TTC549 (cell line): ENCODE results near the gene OPTN.
"Not testable (repeated sequence)": the region's sequence is repeated elsewhere in the genome, so short reads cannot be mapped to it uniquely, and the experiment has no call there.

Source experiments
- FAIRE-seq: peaks from 2 replicates; lab custom pipeline; 2012; peaks lifted over from hg19 to GRCh38; lab: Jason Lieb, UNC

The OPTN gene

GRCh38 chr10:13090289-13090688 lies 9.7 kb upstream of the OPTN start:
- no peak for FAIRE-seq

GRCh38 chr10:13091801-13092200 lies 8.2 kb upstream of the OPTN start:
- FAIRE-seq = no peak

- no peak for FAIRE-seq
Measured at GRCh38 chr10:13092291-13093102, 7.5 kb upstream of the OPTN start.

- FAIRE-seq = not testable (repeated sequence)
Measured at GRCh38 chr10:13094082-13094481, 5.9 kb upstream of the OPTN start.

GRCh38 chr10:13095094-13095493 lies 4.9 kb upstream of the OPTN start:
- FAIRE-seq = no peak

- no peak for FAIRE-seq
Measured at GRCh38 chr10:13095929-13096328, 4.0 kb upstream of the OPTN start.

- FAIRE-seq = no peak
Measured at GRCh38 chr10:13099144-13099665, 758 bp upstream of the OPTN start.

GRCh38 chr10:13100349-13101294 lies 659 bp downstream of the OPTN start:
- FAIRE-seq = no peak

- FAIRE-seq = no peak
Measured at GRCh38 chr10:13102002-13102794, 2.2 kb downstream of the OPTN start.

- no peak for FAIRE-seq
Measured at GRCh38 chr10:13103554-13103953, 3.6 kb downstream of the OPTN start.

GRCh38 chr10:13104697-13105096 lies 4.7 kb downstream of the OPTN start:
- FAIRE-seq = no peak

GRCh38 chr10:13105184-13105583 lies 5.2 kb downstream of the OPTN start:
- FAIRE-seq = no peak

- FAIRE-seq = no peak
Measured at GRCh38 chr10:13106387-13107045, 6.6 kb downstream of the OPTN start.

- no peak for FAIRE-seq
Measured at GRCh38 chr10:13110908-13111307, 10.9 kb downstream of the OPTN start.

- FAIRE-seq = no peak
Measured at GRCh38 chr10:13113544-13113943, 13.6 kb downstream of the OPTN start.

- no peak for FAIRE-seq
Measured at GRCh38 chr10:13115832-13116803, 16.2 kb downstream of the OPTN start.

GRCh38 chr10:13117841-13118783 lies 18.1 kb downstream of the OPTN start:
- FAIRE-seq = no peak

GRCh38 chr10:13118784-13119410 lies 18.9 kb downstream of the OPTN start:
- no peak for FAIRE-seq
